HAP-1 (cell line): ENCODE measurements around the gene EFCAB10.

ENCODE experiments used
- DNase-seq, 2 experiments: peaks; one replicate each; pipeline ENCODE4 v3.0.0-alpha.2; 2016 to 2020; ENCODE audit warnings: low spot score in 2 of 2
- H3K27me3 ChIP-seq: fragments of 250-450 bp; sonication (Bioruptor Pico); 2 replicates; pipeline ENCODE4 v1.5.1; 2020; ENCODE audit warnings: low read depth, mild to moderate bottlenecking, moderate library complexity
- H3K36me3 ChIP-seq: fragments of 250-450 bp; sonication (Bioruptor Pico); replicated peaks from 2 replicates; pipeline ENCODE4 v1.5.1; 2020; ENCODE audit warnings: mild to moderate bottlenecking
- H3K4me1 ChIP-seq: fragments of 250-450 bp; sonication (Bioruptor Pico); 2 replicates; pipeline ENCODE4 v1.5.1; 2020; ENCODE audit warnings: mild to moderate bottlenecking
- H3K4me3 ChIP-seq: fragments of 250-450 bp; sonication (Bioruptor Pico); 2 replicates; pipeline ENCODE4 v1.5.1; 2020; ENCODE audit warnings: mild to moderate bottlenecking, moderate library complexity
- H3K9me3 ChIP-seq: fragments of 250-450 bp; sonication (Bioruptor Pico); 2 replicates; pipeline ENCODE4 v1.5.1; 2020; ENCODE audit warnings: mild to moderate bottlenecking, moderate library complexity
- in situ Hi-C: fragments of 300-500 bp; cut with MboI; formaldehyde crosslinking; loops from 3 replicates; pipeline ENCODE4 v1.14.3; 2020; ENCODE audit warnings: low sequenced_read_pairs, inconsistent platforms, mixed read lengths

EFCAB10 gene, protein sequence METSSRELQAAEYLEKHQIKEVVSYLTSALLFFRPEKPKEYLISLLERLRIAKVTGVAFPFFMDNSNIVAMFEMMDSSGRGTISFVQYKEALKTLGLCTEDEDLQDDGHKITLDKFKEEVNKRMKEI

GRCh38 chr7:105581066-105581811, at the start of gene EFCAB10:
Gene EFCAB10 (minus strand): TSS chr7:105581493. CDS start chr7:105581463, 30 bp downstream.
- Histone ChIP-seq H3K4me1 (no peaks in the 10 kb centered on the region; the same call in 1 of the 2 replicates), H3K4me3 (no peak within 1 kb of the TSS), H3K27me3 (no peaks in the 10 kb centered on the region), H3K36me3 (no peaks in the 10 kb centered on the region), H3K9me3 (no peaks in the 10 kb centered on the region)
- DNase-seq, result no peak
- in situ Hi-C loops, result no loop called here

GRCh38 chr7:105625986-105626385, 44.7 kb upstream of the EFCAB10 start:
- in situ Hi-C loops, result loop anchor here (25.0 kb wide), 1 partner anchor 411 kb away; no protein-coding TSS in a partner anchor
- no peaks in the 10 kb centered on the region for H3K4me1 ChIP-seq
- no peak for DNase-seq
- H3K9me3 ChIP-seq, result peaks cover 4% of the 10 kb centered on the region; the same call in 1 of the 2 replicates
- H3K36me3 ChIP-seq, result no peaks in the 10 kb centered on the region
- H3K4me3 ChIP-seq, result no peak overlapping the region
- no peaks in the 10 kb centered on the region for H3K27me3 ChIP-seq

DNA sequence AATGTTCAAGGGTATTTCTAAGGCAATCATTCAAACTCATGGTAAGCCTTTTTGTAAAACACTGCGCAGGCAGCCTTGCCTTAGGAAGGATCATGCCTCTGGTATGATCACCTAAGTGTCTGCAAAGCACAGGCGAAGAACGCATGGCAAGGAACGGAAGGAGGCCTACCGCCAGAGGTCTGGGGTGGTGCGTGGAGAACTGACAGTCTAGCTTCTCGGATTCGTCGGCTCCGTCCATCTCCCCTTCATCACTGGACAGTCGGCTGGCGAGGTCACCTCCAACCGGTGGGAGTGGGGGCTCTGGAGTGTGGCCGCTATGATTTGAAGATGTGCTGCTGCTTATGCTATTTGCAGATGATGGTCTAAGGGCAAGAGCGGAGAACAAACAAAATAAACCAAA, 42.6 kb upstream of the EFCAB10 start:
- H3K9me3 ChIP-seq, result peaks cover 4% of the 10 kb centered on the region; the same call in 1 of the 2 replicates
- no peak overlapping the region for H3K4me3 ChIP-seq
- in situ Hi-C loops, result no loop called here
- DNase-seq, result no peak
- H3K4me1 ChIP-seq, result no peaks in the 10 kb centered on the region
- H3K36me3 ChIP-seq, result no peaks in the 10 kb centered on the region
- H3K27me3 ChIP-seq, result no peaks in the 10 kb centered on the region

DNA sequence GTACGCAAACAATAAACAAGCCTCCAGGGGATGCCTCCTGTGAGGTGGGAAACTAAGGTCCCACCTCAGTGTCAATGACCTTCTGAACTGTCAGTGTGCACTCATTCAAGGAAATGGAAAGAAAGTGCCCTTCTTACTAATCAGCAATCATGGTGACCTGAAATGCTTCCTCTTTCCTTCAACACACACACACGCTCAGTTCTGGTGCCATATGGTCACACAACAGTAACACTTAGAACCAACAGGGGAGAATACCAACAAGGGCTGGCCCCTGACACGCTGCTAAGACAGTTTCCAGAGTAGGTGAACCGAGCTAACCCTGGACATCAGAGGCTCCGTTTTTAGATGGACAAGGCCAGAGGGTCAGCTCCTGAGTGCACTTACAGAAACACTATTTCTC, 42.1 kb upstream of the EFCAB10 start:
- no peak for DNase-seq
- Histone ChIP-seq H3K4me1 (no peaks in the 10 kb centered on the region), H3K9me3 (peaks cover 4% of the 10 kb centered on the region; the same call in 1 of the 2 replicates), H3K27me3 (no peaks in the 10 kb centered on the region), H3K4me3 (no peak overlapping the region), H3K36me3 (no peaks in the 10 kb centered on the region)
- in situ Hi-C loops, result no loop called here

GRCh38 chr7:105622106-105622731, 40.9 kb upstream of the EFCAB10 start:
- Histone ChIP-seq H3K9me3 (peaks cover 4% of the 10 kb centered on the region; the same call in 1 of the 2 replicates), H3K4me3 (no peak overlapping the region), H3K27me3 (no peaks in the 10 kb centered on the region), H3K36me3 (no peaks in the 10 kb centered on the region), H3K4me1 (no peaks in the 10 kb centered on the region)
- DNase-seq, result no peak
- in situ Hi-C loops, result no loop called here

DNA sequence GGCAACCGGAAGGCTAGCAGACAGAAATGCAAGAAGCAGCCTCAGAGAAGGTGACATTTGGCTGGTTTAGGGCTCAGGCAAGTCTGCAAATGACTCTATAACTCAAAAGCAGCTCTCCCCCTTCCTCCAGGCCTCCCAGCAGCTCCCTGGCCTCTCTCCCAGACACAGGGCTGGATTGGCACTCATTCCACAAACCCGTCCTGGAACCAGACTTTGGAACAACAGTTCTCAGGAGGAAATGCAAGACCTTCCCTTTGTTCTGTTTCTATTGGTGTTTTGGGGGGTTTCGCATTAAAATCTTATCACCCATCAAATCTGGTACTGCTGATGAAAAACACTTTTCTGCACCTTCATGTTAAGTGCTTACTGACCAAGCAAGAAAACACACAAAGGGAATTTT, 40.3 kb upstream of the EFCAB10 start:
- H3K36me3 ChIP-seq, result no peaks in the 10 kb centered on the region
- H3K9me3 ChIP-seq, result peaks cover 4% of the 10 kb centered on the region; the same call in 1 of the 2 replicates
- DNase-seq, result no peak
- H3K4me3 ChIP-seq, result no peak overlapping the region
- H3K27me3 ChIP-seq, result no peaks in the 10 kb centered on the region
- in situ Hi-C loops, result no loop called here
- no peaks in the 10 kb centered on the region for H3K4me1 ChIP-seq

GRCh38 chr7:105621176-105621575, 39.9 kb upstream of the EFCAB10 start:
- no peak for DNase-seq
- in situ Hi-C loops, result no loop called here
- H3K36me3 ChIP-seq, result no peaks in the 10 kb centered on the region
- H3K4me3 ChIP-seq, result no peak overlapping the region
- H3K4me1 ChIP-seq, result no peaks in the 10 kb centered on the region
- H3K9me3 ChIP-seq, result peaks cover 3% of the 10 kb centered on the region; the same call in 1 of the 2 replicates
- H3K27me3 ChIP-seq, result no peaks in the 10 kb centered on the region

DNA sequence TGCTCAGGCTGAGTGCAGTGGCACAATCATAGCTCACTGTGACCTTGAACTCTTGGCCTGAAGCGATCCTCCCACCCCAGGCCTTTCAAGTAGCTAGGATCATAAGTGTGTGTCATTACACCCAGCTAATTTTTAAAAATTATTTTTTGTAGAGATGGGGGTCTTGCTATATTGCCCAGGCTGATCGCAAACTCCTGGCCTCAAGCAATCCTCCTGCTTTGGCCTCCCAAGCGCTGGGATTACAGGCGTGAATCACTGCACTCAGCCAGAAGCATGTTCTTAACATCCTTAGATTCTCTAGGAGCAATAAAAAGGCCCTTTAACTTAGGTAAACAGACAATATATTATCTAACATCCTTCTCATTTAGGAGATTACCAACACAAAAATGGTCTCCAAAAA, 38.3 kb upstream of the EFCAB10 start:
- in situ Hi-C loops, result no loop called here
- Histone ChIP-seq H3K4me3 (no peak overlapping the region), H3K36me3 (no peaks in the 10 kb centered on the region), H3K27me3 (no peaks in the 10 kb centered on the region), H3K9me3 (no peaks in the 10 kb centered on the region), H3K4me1 (no peaks in the 10 kb centered on the region)
- no peak for DNase-seq

GRCh38 chr7:105618016-105618296, 36.7 kb upstream of the EFCAB10 start:
- no peaks in the 10 kb centered on the region for H3K36me3 ChIP-seq
- DNase-seq, result no peak
- no peak overlapping the region for H3K4me3 ChIP-seq
- in situ Hi-C loops, result no loop called here
- no peaks in the 10 kb centered on the region for H3K4me1 ChIP-seq
- no peaks in the 10 kb centered on the region for H3K27me3 ChIP-seq
- no peaks in the 10 kb centered on the region for H3K9me3 ChIP-seq

GRCh38 chr7:105617280-105618015, 36.2 kb upstream of the EFCAB10 start:
- Histone ChIP-seq H3K4me3 (no peak overlapping the region), H3K27me3 (no peaks in the 10 kb centered on the region), H3K4me1 (no peaks in the 10 kb centered on the region), H3K9me3 (no peaks in the 10 kb centered on the region), H3K36me3 (no peaks in the 10 kb centered on the region)
- DNase-seq, result no peak
- in situ Hi-C loops, result no loop called here

- in situ Hi-C loops, result no loop called here
- Histone ChIP-seq H3K36me3 (no peaks in the 10 kb centered on the region), H3K4me3 (no peak overlapping the region), H3K4me1 (no peaks in the 10 kb centered on the region), H3K27me3 (no peaks in the 10 kb centered on the region), H3K9me3 (no peaks in the 10 kb centered on the region)
- no peak for DNase-seq
These were observed 33.1 kb upstream of the EFCAB10 start for GRCh38 chr7:105614341-105614840.

GRCh38 chr7:105613611-105614330, 32.5 kb upstream of the EFCAB10 start:
- in situ Hi-C loops, result no loop called here
- DNase-seq, result no peak

GRCh38 chr7:105612806-105613205, 31.5 kb upstream of the EFCAB10 start:
- Histone ChIP-seq H3K4me1 (no peaks in the 10 kb centered on the region), H3K4me3 (no peak overlapping the region), H3K9me3 (no peaks in the 10 kb centered on the region), H3K36me3 (no peaks in the 10 kb centered on the region), H3K27me3 (no peaks in the 10 kb centered on the region)
- in situ Hi-C loops, result no loop called here
- DNase-seq, result no peak

More at GRCh38 chr7:105613611-105614330, 32.5 kb upstream of the EFCAB10 start:
- H3K4me3 ChIP-seq, result no peak overlapping the region
- no peaks in the 10 kb centered on the region for H3K4me1 ChIP-seq
- H3K36me3 ChIP-seq, result no peaks in the 10 kb centered on the region
- no peaks in the 10 kb centered on the region for H3K9me3 ChIP-seq
- H3K27me3 ChIP-seq, result no peaks in the 10 kb centered on the region
